H1 (cell line): ENCODE measurements around the gene LCE3B. TPM values are rescaled to one million over a fixed set of nuclear protein-coding genes. Genes with fewer than 3 reads are reported as not detected.

Experiments used
- CTCF ChIA-PET: fragments of 300-600 bp; sonication (Branson Sonifier 250); formaldehyde crosslinking; loops from one replicate; lab custom pipeline; 2021; ENCODE audit not compliant: partially characterized antibody; lab: Charles Lee
- POLR2A ChIA-PET: fragments of 300-600 bp; sonication (Branson Sonifier 250); formaldehyde crosslinking; loops from one replicate; lab custom pipeline; 2021; ENCODE audit warnings: inconsistent platforms; ENCODE audit not compliant: partially characterized antibody; lab: Charles Lee
- DNase-seq, 2 experiments: peaks; one replicate each; pipeline versions ENCODE4 v3.0.0 to v3.0.0-alpha.2; 2010 to 2022; ENCODE audit warnings: low spot score in 2 of 2, low read depth in 1 of 2, mixed read lengths in 1 of 2
- FAIRE-seq: peaks from 2 replicates; lab custom pipeline; 2011; peaks lifted over from hg19 to GRCh38; lab: Jason Lieb, UNC
- H2AFZ ChIP-seq: 2 replicates; pipeline ENCODE4 v1.8.1; 2012; ENCODE audit warnings: low read length, inconsistent platforms
- H2AK5ac ChIP-seq: 2 replicates; pipeline ENCODE4 v1.6.1; 2013; ENCODE audit warnings: low read depth, low read length
- H2BK120ac ChIP-seq: replicated peaks from 2 replicates; pipeline ENCODE3; 2013; ENCODE audit warnings: low read depth, low read length, inconsistent platforms
- H2BK12ac ChIP-seq: 2 replicates; pipeline ENCODE4 v1.6.1; 2013; ENCODE audit warnings: low read depth, low read length
- H2BK15ac ChIP-seq: 2 replicates; pipeline ENCODE4 v1.6.1; 2013; ENCODE audit warnings: low read length
- H2BK20ac ChIP-seq: 2 replicates; pipeline ENCODE4 v1.6.1; 2013; ENCODE audit warnings: low read length
- H2BK5ac ChIP-seq: 2 replicates; pipeline ENCODE4 v1.6.1; 2013; ENCODE audit warnings: low read depth, low read length
- H3K14ac ChIP-seq: 2 replicates; pipeline ENCODE4 v1.6.1; 2013; ENCODE audit warnings: inconsistent platforms; ENCODE audit not compliant: insufficient read length
- H3K18ac ChIP-seq: 2 replicates; pipeline ENCODE4 v1.6.1; 2013; ENCODE audit warnings: low read length; ENCODE audit errors: extremely low read depth
- H3K23ac ChIP-seq: 2 replicates; pipeline ENCODE4 v1.6.1; 2013; ENCODE audit warnings: inconsistent platforms; ENCODE audit not compliant: insufficient read length
- H3K23me2 ChIP-seq: 2 replicates; pipeline ENCODE4 v1.6.1; 2013; ENCODE audit warnings: low read depth, low read length
- H3K27ac ChIP-seq: 2 replicates; pipeline ENCODE4 v1.6.1; 2011; ENCODE audit warnings: low read depth, low read length, inconsistent platforms
- H3K27me3 ChIP-seq, 4 experiments: replicated peaks in 1 of 4; 1 replicate in 1 of 4; 2 replicates in 3 of 4; pipeline versions ENCODE4 v1.6.1 to v1.8.1; 2011 to 2013; ENCODE audit warnings: low read length in 3 of 4, mild to moderate bottlenecking in 3 of 4, inconsistent platforms in 2 of 4, mixed read lengths in 2 of 4, moderate library complexity in 1 of 4; ENCODE audit not compliant: control insufficient read depth in 3 of 4, insufficient read depth in 3 of 4; ENCODE audit errors: extremely low read depth in 1 of 4
- H3K36me3 ChIP-seq, 4 experiments: 2 replicates each; pipeline versions ENCODE4 v1.6.1 to v1.8.1; 2011 to 2013; ENCODE audit warnings: mild to moderate bottlenecking in 4 of 4, low read length in 3 of 4, moderate library complexity in 2 of 4, control low read depth in 1 of 4, inconsistent platforms in 1 of 4; ENCODE audit not compliant: insufficient read depth in 4 of 4, control insufficient read depth in 2 of 4
- H3K4ac ChIP-seq: replicated peaks from 2 replicates; pipeline ENCODE3; 2013; ENCODE audit warnings: low read length, low read depth, mixed read lengths, inconsistent platforms; ENCODE audit not compliant: insufficient read length
- H3K4me1 ChIP-seq, 4 experiments: replicated peaks in 1 of 4; 1 replicate in 1 of 4; 2 replicates in 3 of 4; pipeline versions ENCODE4 v1.6.1 to v1.8.1; 2011 to 2013; ENCODE audit warnings: low read length in 3 of 4, inconsistent platforms in 2 of 4, mixed read lengths in 1 of 4; ENCODE audit not compliant: insufficient read depth in 4 of 4, control insufficient read depth in 3 of 4
- H3K4me2 ChIP-seq, 2 experiments: 2 replicates each; pipeline versions ENCODE4 v1.6.1 to v1.8.1; 2011 to 2013; ENCODE audit warnings: low read depth in 2 of 2, low read length in 2 of 2, control low read depth in 1 of 2, inconsistent platforms in 1 of 2, mild to moderate bottlenecking in 1 of 2; ENCODE audit not compliant: insufficient read depth in 1 of 2
- H3K4me3 ChIP-seq, 4 experiments: fragments of 200-600, 300-600 bp in 1 of 4; sonication (generic), shearing (Covaris generic), sonication (Bioruptor Twin) in 1 of 4; 2 replicates each; pipeline versions ENCODE4 v1.5.1 to v1.8.1; 2011 to 2016; ENCODE audit warnings: low read length in 4 of 4, low read depth in 3 of 4, control low read depth in 2 of 4, inconsistent platforms in 2 of 4, mild to moderate bottlenecking in 2 of 4, mixed read lengths in 1 of 4, moderate library complexity in 1 of 4; ENCODE audit not compliant: insufficient read depth in 2 of 4; ENCODE audit errors: extremely low read depth in 1 of 4
- H3K56ac ChIP-seq: replicated peaks from 2 replicates; pipeline ENCODE3; 2013; ENCODE audit warnings: low read depth, mild to moderate bottlenecking, mixed read lengths, low read length, inconsistent platforms; ENCODE audit not compliant: insufficient read length
- H3K79me1 ChIP-seq: 2 replicates; pipeline ENCODE4 v1.6.1; 2013; ENCODE audit warnings: low read depth, low read length, control low read depth
- H3K79me2 ChIP-seq, 2 experiments: 2 replicates each; pipeline versions ENCODE4 v1.6.1 to v1.8.1; 2012 to 2013; ENCODE audit warnings: low read length in 2 of 2, mild to moderate bottlenecking in 2 of 2, inconsistent platforms in 1 of 2; ENCODE audit not compliant: insufficient read depth in 2 of 2, control insufficient read depth in 1 of 2
- H3K9ac ChIP-seq, 4 experiments: replicated peaks in 1 of 4; 1 replicate in 1 of 4; 2 replicates in 3 of 4; pipeline versions ENCODE4 v1.6.1 to v1.8.1; 2011 to 2013; ENCODE audit warnings: low read depth in 3 of 4, low read length in 3 of 4, control low read depth in 2 of 4, mild to moderate bottlenecking in 2 of 4, moderate library complexity in 2 of 4, inconsistent platforms in 1 of 4; ENCODE audit errors: extremely low read depth in 1 of 4
- H3K9me3 ChIP-seq, 2 experiments: 2 replicates each; pipeline versions ENCODE4 v1.6.1 to v1.8.1; 2012 to 2013; ENCODE audit warnings: mild to moderate bottlenecking in 2 of 2, moderate library complexity in 2 of 2, control low read depth in 1 of 2, inconsistent platforms in 1 of 2, low read depth in 1 of 2, low read length in 1 of 2, mixed read lengths in 1 of 2; ENCODE audit not compliant: insufficient read depth in 2 of 2
- H4K20me1 ChIP-seq, 2 experiments: replicated peaks in 1 of 2; 2 replicates each; pipeline versions ENCODE3 to v1.8.1; 2011 to 2013; ENCODE audit warnings: inconsistent platforms in 2 of 2, low read length in 2 of 2, mild to moderate bottlenecking in 1 of 2; ENCODE audit not compliant: insufficient read depth in 2 of 2, control insufficient read depth in 1 of 2
- H4K5ac ChIP-seq: 2 replicates; pipeline ENCODE4 v1.6.1; 2013; ENCODE audit warnings: low read length, low read depth, mixed read lengths, inconsistent platforms; ENCODE audit not compliant: insufficient read length
- H4K8ac ChIP-seq: 2 replicates; pipeline ENCODE4 v1.8.0; 2013; ENCODE audit warnings: mild to moderate bottlenecking, moderate library complexity, low read length, inconsistent platforms; ENCODE audit not compliant: insufficient read depth; ENCODE audit errors: extremely low read depth
- H4K91ac ChIP-seq: replicated peaks from 2 replicates; pipeline ENCODE3; 2013; ENCODE audit warnings: low read length, mixed read lengths, inconsistent platforms; ENCODE audit not compliant: insufficient read length
- CEBPB ChIP-seq: IDR thresholded peaks from 2 replicates; pipeline ENCODE4 v1.6.1; 2012; ENCODE audit warnings: low read depth, low read length
- CHD2 ChIP-seq: IDR thresholded peaks from 2 replicates; pipeline ENCODE4 v1.6.1; 2012; ENCODE audit warnings: low read length, improper control_type of control experiment
- EP300 ChIP-seq, 2 experiments: IDR thresholded peaks; 1 replicate in 1 of 2; 2 replicates in 1 of 2; pipeline ENCODE4 v1.6.1; 2011 to 2012; ENCODE audit warnings: low read depth in 2 of 2, low read length in 2 of 2, mild to moderate bottlenecking in 2 of 2, borderline replicate concordance in 1 of 2, inconsistent platforms in 1 of 2, moderate library complexity in 1 of 2
- GABPA ChIP-seq: IDR thresholded peaks from 2 replicates; pipeline ENCODE4 v1.6.1; 2011; ENCODE audit warnings: mild to moderate bottlenecking, low read length, moderate library complexity, borderline replicate concordance; ENCODE audit not compliant: insufficient read depth
- JUND ChIP-seq: IDR thresholded peaks from 2 replicates; pipeline ENCODE4 v1.6.1; 2011; ENCODE audit warnings: mild to moderate bottlenecking, improper control_type of control experiment, low read length
- POLR2A ChIP-seq, 2 experiments: IDR thresholded peaks; 1 replicate in 1 of 2; 2 replicates in 1 of 2; pipeline ENCODE4 v1.6.1; 2011; ENCODE audit warnings: low read depth in 2 of 2, low read length in 2 of 2, mild to moderate bottlenecking in 2 of 2; ENCODE audit errors: control extremely low read depth in 1 of 2
- RBBP5 ChIP-seq: IDR thresholded peaks from 2 replicates; pipeline ENCODE4 v1.7.1; 2012; ENCODE audit warnings: low read depth, mild to moderate bottlenecking, inconsistent platforms, low read length, moderate library complexity, borderline replicate concordance
- SIRT6 ChIP-seq: IDR thresholded peaks from one replicate; pipeline ENCODE4 v1.7.1; 2012; ENCODE audit warnings: low read length, inconsistent platforms
- SRF ChIP-seq: IDR thresholded peaks from 2 replicates; pipeline ENCODE4 v1.6.1; 2011; ENCODE audit warnings: mild to moderate bottlenecking, low read depth, low read length, moderate library complexity
- SUZ12 ChIP-seq: fragments of 200-600 bp; sonication (generic); IDR thresholded peaks from 2 replicates; pipeline ENCODE4 v1.6.1; 2012; ENCODE audit warnings: mild to moderate bottlenecking, inconsistent platforms, low read length, moderate library complexity, mixed read lengths
- WGBS, 2 experiments: shearing (Covaris generic) in 1 of 2; methylation state at CpG; one replicate each; pipeline versions ENCODE4 v1.1.6 to v1.1.7; 2013 to 2015; ENCODE audit warnings: low lambda C conversion rate in 2 of 2, mixed read lengths in 2 of 2, inconsistent platforms in 1 of 2, low coverage in 1 of 2, missing lambda C conversion rate in 1 of 2; ENCODE audit not compliant: insufficient replicate concordance in 2 of 2, insufficient coverage in 1 of 2, insufficient read length in 1 of 2; ENCODE audit errors: extremely low coverage in 1 of 2, missing lambda C conversion rate in 1 of 2; 5-methylcytosine and 5-hydroxymethylcytosine counted together
- polyA plus RNA-seq, 7 experiments: library from polyadenylated mRNA; depleted of rRNA in 3 of 7; stranded (reverse) in 5 of 7; unstranded in 2 of 7; fragments of >200 nt in 5 of 7; fragments of 200-250 nt in 2 of 7; gene quantifications; 1 replicate in 5 of 7; 2 replicates in 1 of 7; 4 replicates in 1 of 7; pipeline versions ENCODE4 v1.2.1 to v1.2.3, GENCODE V29; 2011 to 2013; ENCODE audit warnings: missing spikeins in 2 of 7, mixed read lengths in 2 of 7
- total RNA-seq: library from RNA; stranded (reverse); fragmentation: NEBNext Ultra II Directional; extraction: Animal tissue kit (Norgen Biotek cat#: 25700); gene quantifications from 2 replicates; pipeline ENCODE4 v1.2.1, GENCODE V29; 2021
- TF ChIP-seq, protein P1 (sequence below): IDR thresholded peaks from 2 replicates; pipeline ENCODE4 v1.6.1; 2012; ENCODE audit warnings: low read length, inconsistent platforms
- TF ChIP-seq, protein P2 (sequence below): IDR thresholded peaks from 2 replicates; pipeline ENCODE4 v1.6.1; 2012; ENCODE audit warnings: inconsistent platforms

LCE3B gene
- total and polyA plus RNA-seq, 2 of the 8 experiments (the other 6 are each of a cell fraction or from before 2014, with no cell fraction given): not detected

DNA sequence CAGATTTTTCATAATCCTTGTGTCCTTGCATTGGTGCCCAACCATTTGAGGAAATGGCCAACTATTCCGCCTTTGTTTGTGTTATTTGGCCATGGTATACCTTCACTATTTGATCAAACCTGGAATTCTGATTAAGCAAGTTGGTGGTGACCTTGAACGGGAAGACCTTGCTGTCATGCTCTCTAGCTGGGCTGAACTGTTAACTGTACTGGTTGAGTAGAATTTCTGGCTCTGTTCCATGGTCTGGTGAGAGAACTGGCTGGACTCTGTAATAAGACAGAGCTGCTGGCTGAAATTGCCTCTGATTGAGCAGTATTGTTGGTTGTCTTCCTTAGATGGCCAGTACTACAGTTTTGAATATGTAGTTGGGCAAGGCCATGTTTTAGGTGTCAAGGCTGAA is 16.6 kb upstream of the LCE3B start:
- Histone ChIP-seq H3K14ac (no peak overlapping the region), H3K79me1 (no peaks in the 10 kb centered on the region), H4K5ac (no peak overlapping the region), H3K9ac (no peak overlapping the region), H2BK120ac (no peak overlapping the region), H2AK5ac (no peak overlapping the region), H3K23ac (no peak overlapping the region), H3K36me3 (no peaks in the 10 kb centered on the region)
- DNase-seq (no peak), FAIRE-seq (no peak)
- TF ChIP-seq SRF (no peak), CHD2 (no peak), JUND (no peak), SIRT6 (no peak), GABPA (no peak), RBBP5 (no peak), CEBPB (no peak), POLR2A (IDR thresholded peaks at IDR 0.05; ENCODE audit: control extremely low read depth in 1 of 2, low read depth in 2 of 2, low read length in 2 of 2) (no peak), EP300 (IDR thresholded peaks at IDR 0.05; ENCODE audit: borderline replicate concordance in 1 of 2, low read depth in 2 of 2, low read length in 2 of 2) (no peak), SUZ12 (no peak)
- TF ChIP-seq, protein P1, sequence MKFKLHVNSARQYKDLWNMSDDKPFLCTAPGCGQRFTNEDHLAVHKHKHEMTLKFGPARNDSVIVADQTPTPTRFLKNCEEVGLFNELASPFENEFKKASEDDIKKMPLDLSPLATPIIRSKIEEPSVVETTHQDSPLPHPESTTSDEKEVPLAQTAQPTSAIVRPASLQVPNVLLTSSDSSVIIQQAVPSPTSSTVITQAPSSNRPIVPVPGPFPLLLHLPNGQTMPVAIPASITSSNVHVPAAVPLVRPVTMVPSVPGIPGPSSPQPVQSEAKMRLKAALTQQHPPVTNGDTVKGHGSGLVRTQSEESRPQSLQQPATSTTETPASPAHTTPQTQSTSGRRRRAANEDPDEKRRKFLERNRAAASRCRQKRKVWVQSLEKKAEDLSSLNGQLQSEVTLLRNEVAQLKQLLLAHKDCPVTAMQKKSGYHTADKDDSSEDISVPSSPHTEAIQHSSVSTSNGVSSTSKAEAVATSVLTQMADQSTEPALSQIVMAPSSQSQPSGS: no peak
- TF ChIP-seq, protein P2, sequence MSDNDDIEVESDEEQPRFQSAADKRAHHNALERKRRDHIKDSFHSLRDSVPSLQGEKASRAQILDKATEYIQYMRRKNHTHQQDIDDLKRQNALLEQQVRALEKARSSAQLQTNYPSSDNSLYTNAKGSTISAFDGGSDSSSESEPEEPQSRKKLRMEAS: no peak
- TF ChIP-seq, all 59 proteins: peak for 0
- no peaks in the 10 kb centered on the region for H3K79me2 ChIP-seq
- no peak overlapping the region for H2BK15ac ChIP-seq
- H3K9me3 ChIP-seq: no peaks in the 10 kb centered on the region
- no peak overlapping the region for H2AFZ ChIP-seq
- no peaks in the 10 kb centered on the region for H4K20me1 ChIP-seq
- no peak overlapping the region for H3K27ac ChIP-seq
- no peak overlapping the region for H4K8ac ChIP-seq
- no peak overlapping the region for H2BK20ac ChIP-seq
- H3K18ac ChIP-seq: no peak overlapping the region
- H2BK12ac ChIP-seq: no peak overlapping the region
- no CpG with 5 or more reads among the region's 2 CpGs for WGBS, 2 experiments
- H3K4me3 ChIP-seq: no peak overlapping the region
- no peak overlapping the region for H2BK5ac ChIP-seq
- CTCF ChIA-PET: no interaction called here
- no peak overlapping the region for H4K91ac ChIP-seq
- H3K27me3 ChIP-seq: no peaks in the 10 kb centered on the region
- H3K4me2 ChIP-seq: no peak overlapping the region
- no peak overlapping the region for H3K56ac ChIP-seq
- H3K23me2 ChIP-seq: no peaks in the 10 kb centered on the region
- POLR2A ChIA-PET: no interaction called here
- no peaks in the 10 kb centered on the region for H3K4me1 ChIP-seq
- no peak overlapping the region for H3K4ac ChIP-seq
